Measurements from ENCODE around the gene STK32B. TPM values are rescaled to one million over a fixed set of nuclear protein-coding genes. Genes with fewer than 3 reads are reported as not detected.

STK32B gene
- total RNA-seq, 1 experiment from 2014 or later: 15.1 TPM

DNA sequence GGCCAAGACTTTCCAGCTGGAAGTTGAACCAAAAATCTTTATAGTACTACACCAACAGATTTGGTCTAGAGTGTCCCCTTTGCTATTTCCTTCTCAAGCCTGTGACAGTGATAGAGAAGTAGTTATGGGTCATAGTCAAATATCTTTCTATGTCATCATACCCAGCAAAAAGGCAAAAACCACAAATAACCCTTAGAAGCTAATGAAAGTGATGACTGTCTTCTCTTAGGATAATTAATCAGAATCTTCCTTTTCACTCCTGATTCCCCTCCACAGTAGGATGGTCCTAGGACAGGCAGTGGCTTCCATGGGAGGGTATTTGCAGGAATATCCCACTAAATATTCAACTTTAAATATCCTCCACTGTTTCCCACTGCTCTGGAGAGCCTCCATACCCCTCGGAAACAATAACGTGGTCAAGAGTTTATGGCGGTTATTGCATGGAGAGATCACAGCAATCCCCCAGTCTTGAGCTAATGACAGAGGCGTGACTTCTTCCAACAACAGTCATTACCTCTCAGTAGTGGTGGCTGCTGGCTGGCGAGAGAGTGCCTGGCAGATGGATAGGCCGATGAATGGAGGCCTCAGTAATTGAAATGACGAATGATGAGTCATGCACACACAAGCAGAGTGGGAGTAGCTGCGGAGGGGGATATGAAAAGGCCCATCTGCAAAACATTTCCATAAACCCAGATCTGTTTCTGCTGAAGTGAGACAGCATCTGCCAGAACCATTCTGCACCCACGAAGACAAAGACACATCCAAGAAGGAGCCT, 154.9 kb downstream of the STK32B start:
- TF ChIP-seq CTCF (conservative IDR thresholded peaks at IDR 0.05; ENCODE audit: low read depth, low read length) (no peak), EZH2 (IDR thresholded peaks at IDR 0.05; ENCODE audit: borderline replicate concordance, low read depth, low read length, poor library complexity, severe bottlenecking) (no peak)
- H3K36me3 ChIP-seq (ENCODE audit: insufficient read depth, low read length, poor library complexity, severe bottlenecking): no peaks in the 10 kb centered on the region
- intact Hi-C loops (cut with micrococcal nuclease; ENCODE audit: unreplicated experiment): loop anchor here (5.0 kb wide), 1 partner anchor 136 kb away; no protein-coding TSS in a partner anchor
- TSS peak; percentile 96 for BruUV-seq (replicated peaks)
- H3K4me1 ChIP-seq (ENCODE audit: insufficient read depth, low read length, poor library complexity, severe bottlenecking): peaks cover 37% of the 10 kb centered on the region
- peak overlapping the region; percentile 90 for H3K27ac ChIP-seq (ENCODE audit: low read depth, low read length, poor library complexity, severe bottlenecking)
- POLR2A ChIA-PET (ENCODE audit: low non-redundant PET): no interaction called here
- no peak overlapping the region for H3K4me3 ChIP-seq (ENCODE audit: low read depth, low read length, poor library complexity, severe bottlenecking)
- peak; percentile 94 for DNase-seq (ENCODE audit: low spot score)
- CTCF ChIA-PET: no interaction called here
- peaks cover 11% of the 10 kb centered on the region for H3K9me3 ChIP-seq (ENCODE audit: low read depth, low read length, poor library complexity, severe bottlenecking)
- no peaks in the 10 kb centered on the region for H3K27me3 ChIP-seq (replicated peaks; ENCODE audit: insufficient read depth, low read depth, low read length, poor library complexity)

DNA sequence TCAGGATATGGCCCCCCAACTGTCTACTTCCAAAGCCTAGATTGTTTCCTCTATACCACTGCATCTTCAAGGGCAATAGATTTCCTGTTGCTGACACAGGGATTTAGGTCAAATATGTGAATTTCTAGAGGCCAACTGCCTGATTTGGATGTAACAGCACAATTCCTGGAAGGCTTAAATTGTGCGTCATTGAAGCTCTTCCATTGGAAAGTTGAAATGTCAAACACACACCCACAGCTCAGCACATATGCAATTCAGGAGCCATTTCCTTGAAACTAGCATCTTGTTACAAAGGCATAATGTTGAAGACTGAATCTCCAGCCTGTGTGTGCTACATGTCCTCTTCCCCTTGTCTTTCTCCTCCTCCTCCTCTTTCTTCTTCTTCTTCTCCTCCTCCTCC, 158.6 kb downstream of the STK32B start:
- Histone ChIP-seq H3K36me3 (ENCODE audit: insufficient read depth, low read length, poor library complexity, severe bottlenecking) (no peaks in the 10 kb centered on the region), H3K4me3 (ENCODE audit: low read depth, low read length, poor library complexity, severe bottlenecking) (no peak overlapping the region), H3K4me1 (ENCODE audit: insufficient read depth, low read length, poor library complexity, severe bottlenecking) (peaks cover 54% of the 10 kb centered on the region), H3K27me3 (replicated peaks; ENCODE audit: insufficient read depth, low read depth, low read length, poor library complexity) (no peaks in the 10 kb centered on the region), H3K27ac (ENCODE audit: low read depth, low read length, poor library complexity, severe bottlenecking) (no peak overlapping the region), H3K9me3 (ENCODE audit: low read depth, low read length, poor library complexity, severe bottlenecking) (peaks cover 5% of the 10 kb centered on the region)
- no peak for TF ChIP-seq EZH2 (IDR thresholded peaks at IDR 0.05; ENCODE audit: borderline replicate concordance, low read depth, low read length, poor library complexity, severe bottlenecking)
- no peak for TF ChIP-seq CTCF (conservative IDR thresholded peaks at IDR 0.05; ENCODE audit: low read depth, low read length)
- ChIA-PET CTCF (no interaction called here), POLR2A (ENCODE audit: low non-redundant PET) (no interaction called here)
- intact Hi-C loops (cut with micrococcal nuclease; ENCODE audit: unreplicated experiment): loop anchor here (5.0 kb wide), 1 partner anchor 132 kb away; no protein-coding TSS in a partner anchor
- no TSS peak for BruUV-seq (replicated peaks)
- DNase-seq (ENCODE audit: low spot score): no peak

GRCh38 chr4:5211282-5211839, 160.1 kb downstream of the STK32B start:
- Histone ChIP-seq H3K4me1 (ENCODE audit: insufficient read depth, low read length, poor library complexity, severe bottlenecking) (peaks cover 49% of the 10 kb centered on the region), H3K9me3 (ENCODE audit: low read depth, low read length, poor library complexity, severe bottlenecking) (peaks cover 5% of the 10 kb centered on the region), H3K27ac (ENCODE audit: low read depth, low read length, poor library complexity, severe bottlenecking) (no peak overlapping the region), H3K36me3 (ENCODE audit: insufficient read depth, low read length, poor library complexity, severe bottlenecking) (no peaks in the 10 kb centered on the region), H3K27me3 (replicated peaks; ENCODE audit: insufficient read depth, low read depth, low read length, poor library complexity) (no peaks in the 10 kb centered on the region), H3K4me3 (ENCODE audit: low read depth, low read length, poor library complexity, severe bottlenecking) (no peak overlapping the region)
- DNase-seq (ENCODE audit: low spot score): no peak
- BruUV-seq (replicated peaks): no TSS peak
- intact Hi-C loops (cut with micrococcal nuclease; ENCODE audit: unreplicated experiment): no loop called here
- ChIA-PET CTCF (no interaction called here), POLR2A (ENCODE audit: low non-redundant PET) (no interaction called here)
- TF ChIP-seq CTCF (conservative IDR thresholded peaks at IDR 0.05; ENCODE audit: low read depth, low read length) (no peak), EZH2 (IDR thresholded peaks at IDR 0.05; ENCODE audit: borderline replicate concordance, low read depth, low read length, poor library complexity, severe bottlenecking) (no peak)

Measured in A673 (cell line).